GM19239 (cell line): ENCODE results near the gene ATP9B.

ENCODE experiments used
- DNase-seq: peaks from one replicate; pipeline ENCODE4 v3.0.0; 2011; ENCODE audit warnings: low spot score; ENCODE audit not compliant: insufficient read length
- FAIRE-seq: peaks from 2 replicates; lab custom pipeline; 2011; peaks lifted over from hg19 to GRCh38; lab: Jason Lieb, UNC

Gene ATP9B, protein sequence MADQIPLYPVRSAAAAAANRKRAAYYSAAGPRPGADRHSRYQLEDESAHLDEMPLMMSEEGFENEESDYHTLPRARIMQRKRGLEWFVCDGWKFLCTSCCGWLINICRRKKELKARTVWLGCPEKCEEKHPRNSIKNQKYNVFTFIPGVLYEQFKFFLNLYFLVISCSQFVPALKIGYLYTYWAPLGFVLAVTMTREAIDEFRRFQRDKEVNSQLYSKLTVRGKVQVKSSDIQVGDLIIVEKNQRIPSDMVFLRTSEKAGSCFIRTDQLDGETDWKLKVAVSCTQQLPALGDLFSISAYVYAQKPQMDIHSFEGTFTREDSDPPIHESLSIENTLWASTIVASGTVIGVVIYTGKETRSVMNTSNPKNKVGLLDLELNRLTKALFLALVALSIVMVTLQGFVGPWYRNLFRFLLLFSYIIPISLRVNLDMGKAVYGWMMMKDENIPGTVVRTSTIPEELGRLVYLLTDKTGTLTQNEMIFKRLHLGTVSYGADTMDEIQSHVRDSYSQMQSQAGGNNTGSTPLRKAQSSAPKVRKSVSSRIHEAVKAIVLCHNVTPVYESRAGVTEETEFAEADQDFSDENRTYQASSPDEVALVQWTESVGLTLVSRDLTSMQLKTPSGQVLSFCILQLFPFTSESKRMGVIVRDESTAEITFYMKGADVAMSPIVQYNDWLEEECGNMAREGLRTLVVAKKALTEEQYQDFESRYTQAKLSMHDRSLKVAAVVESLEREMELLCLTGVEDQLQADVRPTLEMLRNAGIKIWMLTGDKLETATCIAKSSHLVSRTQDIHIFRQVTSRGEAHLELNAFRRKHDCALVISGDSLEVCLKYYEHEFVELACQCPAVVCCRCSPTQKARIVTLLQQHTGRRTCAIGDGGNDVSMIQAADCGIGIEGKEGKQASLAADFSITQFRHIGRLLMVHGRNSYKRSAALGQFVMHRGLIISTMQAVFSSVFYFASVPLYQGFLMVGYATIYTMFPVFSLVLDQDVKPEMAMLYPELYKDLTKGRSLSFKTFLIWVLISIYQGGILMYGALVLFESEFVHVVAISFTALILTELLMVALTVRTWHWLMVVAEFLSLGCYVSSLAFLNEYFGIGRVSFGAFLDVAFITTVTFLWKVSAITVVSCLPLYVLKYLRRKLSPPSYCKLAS

DNA sequence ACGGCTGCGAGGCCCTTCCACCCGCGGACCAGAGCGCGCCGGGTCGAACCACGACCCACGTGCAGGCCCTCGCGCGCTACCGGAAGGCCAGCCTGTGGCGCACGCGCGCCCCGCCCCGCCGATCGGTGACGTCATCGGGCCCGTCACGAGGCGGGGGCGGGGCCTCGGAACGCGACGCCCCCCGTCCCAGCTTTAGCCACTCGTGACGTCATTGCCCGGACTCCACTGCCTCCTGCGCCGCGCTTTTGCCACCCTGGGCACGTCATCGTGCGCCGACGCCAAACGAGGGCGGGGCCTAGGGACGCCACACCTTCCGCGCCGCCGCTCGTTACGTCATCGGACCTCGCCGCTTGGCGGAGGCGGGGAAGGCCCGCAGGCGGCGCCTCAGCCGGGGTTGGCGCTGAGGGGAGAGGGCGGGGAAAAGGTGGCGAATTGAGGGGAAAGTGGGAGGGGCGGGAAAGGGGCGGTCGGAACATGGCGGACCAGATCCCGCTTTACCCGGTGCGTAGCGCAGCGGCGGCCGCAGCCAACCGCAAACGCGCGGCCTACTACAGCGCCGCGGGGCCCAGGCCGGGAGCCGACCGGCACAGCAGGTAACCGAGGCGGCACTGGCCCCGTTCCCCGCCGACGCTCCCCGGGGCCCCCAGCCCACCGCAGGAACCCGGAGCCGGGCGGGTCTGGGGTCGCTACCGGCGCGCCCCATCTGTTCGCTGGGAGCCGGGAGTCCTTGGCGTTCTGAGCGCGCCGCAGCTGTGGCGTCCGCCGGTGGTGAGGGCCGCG is at the start of gene ATP9B:
Gene ATP9B (plus strand): TSS at position 458 of the 780 bp plus-strand sequence. CDS start 17 bp downstream, at position 475.
- FAIRE-seq: peak; percentile 98

GRCh38 chr18:79019881-79020280 is 49.3 kb upstream of the ATP9B start:
- no peak for DNase-seq
- no peak for FAIRE-seq

More for the DNA sequence above, at the start of gene ATP9B:
- peak; percentile 95 for DNase-seq

- FAIRE-seq: no peak
- DNase-seq: no peak
Measured at GRCh38 chr18:79022603-79023002, 46.6 kb upstream of the ATP9B start.

- no peak for DNase-seq
- no peak for FAIRE-seq
Measured at GRCh38 chr18:79026491-79026890, 42.7 kb upstream of the ATP9B start.

- FAIRE-seq (no peak), DNase-seq (no peak)
Measured at GRCh38 chr18:79030680-79031079, 38.5 kb upstream of the ATP9B start.

DNA sequence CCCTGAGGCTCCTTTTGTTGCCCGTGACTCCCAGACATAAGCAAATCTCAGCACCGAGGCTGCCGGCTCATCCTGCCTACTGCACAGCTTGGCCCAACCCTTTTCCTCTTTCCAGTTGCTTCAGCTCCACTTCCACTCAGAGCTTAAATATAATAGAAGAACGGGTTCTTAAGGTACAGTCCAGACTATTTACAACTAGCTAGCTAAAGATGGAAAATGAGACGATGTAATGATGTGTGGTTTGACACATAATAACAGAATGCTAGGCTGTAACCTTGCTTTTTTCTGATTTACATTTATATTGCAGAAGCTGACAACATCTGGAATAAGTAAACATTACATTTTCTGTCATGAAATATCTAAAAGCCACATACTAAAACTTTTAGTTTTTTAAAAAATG is 26.9 kb upstream of the ATP9B start:
- DNase-seq (no peak), FAIRE-seq (no peak)

- FAIRE-seq: no peak
- DNase-seq: no peak
Measured at GRCh38 chr18:79043288-79043687, 25.9 kb upstream of the ATP9B start.

DNA sequence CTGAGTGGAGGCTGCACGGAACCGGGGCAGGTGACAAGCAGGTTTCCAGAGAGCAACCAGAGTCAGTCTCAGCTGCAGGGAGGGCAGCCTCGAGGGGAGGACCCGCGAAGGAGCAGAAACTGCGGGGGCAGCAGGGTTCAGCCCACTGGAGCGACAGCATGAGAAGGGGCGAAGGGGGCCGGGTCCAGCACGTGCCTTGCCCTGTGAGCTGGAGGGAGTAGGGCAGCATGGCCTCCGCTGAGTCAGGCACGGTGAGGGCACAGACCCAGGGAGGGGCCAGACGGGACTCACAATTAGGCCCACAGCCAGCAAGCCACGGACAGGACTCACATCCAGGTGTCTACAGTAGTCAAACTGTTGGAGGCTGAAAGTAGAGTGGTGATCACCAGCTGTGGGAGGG is 22.7 kb upstream of the ATP9B start:
- FAIRE-seq: no peak
- no peak for DNase-seq

DNA sequence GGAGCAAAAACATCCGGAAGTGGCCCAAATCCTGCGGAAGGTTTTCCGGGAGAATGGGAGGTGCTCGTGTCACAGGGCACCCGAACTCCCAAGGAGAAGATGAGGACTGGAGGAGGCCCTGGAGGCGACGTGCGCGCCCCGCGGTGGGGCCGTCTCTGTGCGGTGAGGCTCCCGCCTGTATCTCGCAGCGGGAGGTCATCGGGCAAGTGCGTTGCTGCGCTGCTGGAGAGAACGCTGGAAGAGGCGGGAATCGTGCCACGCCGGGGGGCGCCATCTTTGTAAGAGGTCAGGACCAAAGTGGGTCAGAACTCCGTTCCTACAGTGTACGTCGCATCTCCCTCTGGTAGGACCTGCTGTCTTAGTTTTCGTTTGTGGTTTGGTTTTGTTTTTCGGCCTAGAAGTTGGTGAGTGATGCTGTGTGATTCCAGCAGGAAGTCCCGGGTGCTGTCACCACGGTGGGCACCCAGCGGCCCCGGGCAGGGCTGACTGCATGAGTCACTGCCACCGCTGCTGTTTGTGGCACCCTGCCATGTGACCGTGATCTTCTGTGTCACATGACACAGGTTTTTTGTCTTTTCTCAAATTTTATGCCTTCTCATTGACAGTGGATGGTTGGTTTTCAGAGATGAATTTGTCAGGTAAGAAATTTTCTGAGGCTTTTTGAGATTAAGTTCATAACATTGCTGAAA is 21.5 kb upstream of the ATP9B start:
- DNase-seq (no peak), FAIRE-seq (no peak)

GRCh38 chr18:79048245-79048632 is 21.0 kb upstream of the ATP9B start:
- no peak for FAIRE-seq
- no peak for DNase-seq

- FAIRE-seq (no peak), DNase-seq (no peak)
Measured at GRCh38 chr18:79049506-79049905, 19.7 kb upstream of the ATP9B start.

- no peak for DNase-seq
- no peak for FAIRE-seq
Measured at GRCh38 chr18:79050005-79050404, 19.2 kb upstream of the ATP9B start.

DNA sequence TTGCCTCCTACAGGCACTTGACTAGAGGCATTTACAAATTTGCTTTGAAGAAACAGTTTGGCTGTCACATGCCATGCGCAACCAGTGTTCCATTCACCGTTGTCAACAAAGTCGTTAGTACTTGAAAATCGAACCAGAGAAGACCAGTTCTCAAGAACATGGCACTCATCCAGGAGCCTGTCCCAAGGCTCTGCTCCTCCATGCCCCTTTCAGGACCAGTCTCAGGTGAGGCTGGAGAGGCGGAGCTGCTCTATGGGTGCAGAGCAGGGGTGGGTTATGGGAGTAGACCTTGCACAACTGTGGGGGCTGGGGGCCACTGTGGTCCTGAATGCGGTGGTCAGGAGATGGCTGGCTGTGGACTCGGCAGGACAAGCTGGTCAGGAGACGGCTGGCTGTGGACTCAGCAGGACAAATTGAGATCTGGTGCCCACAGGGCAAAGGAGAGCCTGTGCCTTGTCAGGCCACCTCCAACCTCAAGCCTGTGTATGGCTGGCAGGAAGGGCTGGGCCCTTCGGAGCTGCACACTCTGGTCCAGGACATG is 12.3 kb upstream of the ATP9B start:
- DNase-seq (no peak), FAIRE-seq (no peak)

DNA sequence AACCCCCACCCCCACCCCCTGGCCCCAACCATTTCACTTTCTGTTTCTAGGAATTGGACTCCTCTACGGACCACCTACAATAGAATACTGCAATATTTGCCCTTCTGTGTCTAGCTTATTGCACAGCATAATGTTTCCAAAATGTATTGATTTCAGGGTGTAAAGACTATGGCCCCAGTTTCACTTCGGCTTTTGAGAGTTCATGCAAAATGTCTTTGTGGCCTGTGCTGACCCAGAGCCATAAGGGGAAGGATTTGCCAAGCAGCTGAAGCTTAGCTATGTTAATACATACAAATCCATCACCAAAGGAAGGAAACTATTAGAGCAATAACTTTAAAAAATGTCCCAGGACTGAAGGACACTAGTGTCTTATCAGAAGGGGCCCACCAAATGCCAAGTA is 11.2 kb upstream of the ATP9B start:
- DNase-seq (no peak), FAIRE-seq (no peak)

- FAIRE-seq: no peak
- no peak for DNase-seq
Measured at GRCh38 chr18:79062806-79063205, 6.4 kb upstream of the ATP9B start.

GRCh38 chr18:79064228-79064627 is 5.0 kb upstream of the ATP9B start:
- DNase-seq (no peak), FAIRE-seq (no peak)

DNA sequence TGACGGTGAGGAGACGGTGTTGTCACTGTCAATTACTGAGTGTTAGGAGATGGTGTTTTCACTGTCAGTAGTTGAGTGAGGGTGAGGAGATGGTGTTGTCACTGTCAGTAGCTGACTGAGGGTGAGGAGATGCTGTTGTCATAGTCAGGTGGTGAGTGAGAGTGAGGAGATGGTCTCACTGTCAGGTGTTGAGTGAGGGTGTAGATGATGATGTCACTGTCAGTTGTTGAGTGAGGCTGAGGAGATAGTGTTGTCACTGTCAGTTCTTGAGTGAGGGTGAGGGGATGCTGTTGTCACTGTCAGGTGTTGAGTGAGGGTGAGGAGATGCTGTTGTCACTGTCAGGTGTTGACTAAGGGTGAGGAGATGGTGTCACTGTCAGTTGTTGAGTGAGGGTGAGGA is 3.4 kb upstream of the ATP9B start:
- no peak for DNase-seq
- FAIRE-seq: no peak

- FAIRE-seq (no peak), DNase-seq (no peak)
Measured at GRCh38 chr18:79067611-79068010, 1.6 kb upstream of the ATP9B start.

DNA sequence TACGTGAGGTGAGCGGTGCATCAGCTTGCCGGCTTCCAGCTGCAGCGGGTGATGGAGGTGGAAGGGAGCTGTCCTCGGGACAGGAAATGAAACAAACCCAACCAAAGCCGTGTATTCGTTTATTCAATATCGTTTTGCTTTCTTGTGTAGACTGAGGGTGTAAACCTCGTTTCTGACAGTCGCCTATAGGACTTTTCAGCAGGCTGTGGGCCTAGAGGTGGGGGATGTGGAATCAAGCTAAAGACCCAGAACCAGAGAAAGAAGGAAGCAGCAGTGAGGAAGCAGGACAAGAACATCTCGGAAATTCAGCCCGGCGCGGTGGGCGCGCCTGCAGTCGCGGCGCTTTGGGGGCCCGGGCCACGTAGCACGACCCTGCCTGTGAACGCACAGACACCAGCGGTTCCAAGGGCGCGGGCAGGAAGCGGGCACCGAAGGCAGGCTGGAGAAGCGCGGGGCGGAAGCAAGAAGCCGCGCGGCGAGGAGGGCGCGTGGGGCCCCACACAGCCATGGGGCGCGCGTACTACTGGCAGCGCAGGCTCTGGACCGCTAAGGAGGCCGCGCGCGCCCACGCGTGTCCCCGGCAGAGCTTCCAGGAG is 755 bp upstream of the ATP9B start:
- no peak for FAIRE-seq
- DNase-seq: no peak
